NCI-H128 (cell line): Measurements from ENCODE around the gene FAM53C.
A peak's percentile ranks its signal among the peaks of the same experiment; 100 is the strongest.

Experiments
- DNase-seq: peaks from one replicate; lab custom pipeline; 2025; ENCODE audit not compliant: unreplicated experiment; lab: John Stamatoyannopoulos, UW

FAM53C gene

DNA sequence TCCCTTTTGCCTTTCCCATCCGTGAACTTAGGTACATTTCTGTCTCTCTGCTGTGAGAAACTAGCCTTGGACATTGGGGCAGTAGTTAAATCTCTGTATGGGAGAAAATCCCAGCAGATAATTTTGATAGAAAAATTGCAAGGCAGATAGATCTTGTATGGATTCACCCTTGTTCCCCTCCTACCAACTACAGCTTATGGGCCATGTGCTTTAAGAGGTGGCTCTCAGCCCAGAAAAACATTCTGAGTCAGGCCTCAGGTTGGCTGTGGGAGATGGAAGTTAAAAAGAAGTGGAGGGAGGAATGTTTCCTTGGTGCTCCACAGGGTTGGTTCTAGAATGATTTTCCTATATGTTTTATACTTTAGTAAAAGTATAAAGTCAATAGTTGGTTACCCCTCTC, 13.0 kb downstream of the FAM53C start:
- DNase-seq: no peak

DNA sequence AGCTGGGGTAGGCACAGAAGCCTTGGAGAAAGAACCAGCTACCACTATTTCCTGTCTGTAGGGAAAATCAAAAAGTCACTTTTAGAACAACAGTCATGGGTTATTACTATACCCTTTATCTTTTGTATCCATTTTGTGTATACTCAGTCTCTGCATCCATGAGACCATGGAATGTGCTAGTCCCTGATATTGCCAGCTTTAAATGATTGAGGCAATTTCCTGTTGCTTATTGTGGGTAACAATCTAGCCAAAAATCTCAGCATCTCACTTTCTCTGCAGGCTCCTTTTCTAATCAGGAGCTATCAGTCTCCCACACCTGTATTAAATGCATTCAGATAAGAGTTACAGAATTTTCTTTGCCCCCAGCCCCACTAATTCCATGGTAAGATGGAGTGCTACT, 13.5 kb downstream of the FAM53C start:
- no peak for DNase-seq

DNA sequence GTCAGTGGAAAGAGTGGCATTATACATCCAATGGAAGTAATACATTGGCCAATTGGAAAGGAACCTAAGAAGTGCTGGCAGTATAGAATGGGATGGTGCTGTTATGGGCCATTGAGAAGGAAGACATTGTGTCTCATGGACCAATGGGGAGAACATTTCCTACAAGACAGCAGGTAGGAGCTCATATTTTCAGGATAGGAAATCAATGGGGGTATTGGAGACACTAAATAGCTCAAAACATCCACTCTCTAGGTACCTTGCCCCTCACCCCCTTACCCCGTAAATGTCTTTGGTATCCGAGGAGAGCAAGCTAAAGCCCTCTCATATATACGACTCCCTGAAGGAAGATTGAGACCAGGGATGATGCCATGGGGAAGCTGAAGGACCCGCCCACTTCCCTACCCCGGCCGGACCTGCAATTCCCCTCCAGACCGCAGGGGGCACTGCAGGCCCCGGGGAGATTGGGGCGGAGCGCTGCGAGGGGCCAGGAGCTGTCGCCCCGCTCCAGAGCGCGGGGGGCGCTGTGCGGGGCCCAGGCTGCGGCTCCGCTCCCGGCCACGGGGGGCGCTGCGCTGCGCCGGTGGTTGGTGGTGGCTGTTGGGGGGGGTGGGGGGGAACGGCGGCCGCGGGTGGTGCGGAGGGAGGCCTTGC, 14.1 kb downstream of the FAM53C start, which contains the start of gene KDM3B:
Gene KDM3B (plus strand): TSS at position 615 of the 651 bp plus-strand sequence. CDS start 111 bp downstream, outside the sequence.
- peak; percentile 23 for DNase-seq

DNA sequence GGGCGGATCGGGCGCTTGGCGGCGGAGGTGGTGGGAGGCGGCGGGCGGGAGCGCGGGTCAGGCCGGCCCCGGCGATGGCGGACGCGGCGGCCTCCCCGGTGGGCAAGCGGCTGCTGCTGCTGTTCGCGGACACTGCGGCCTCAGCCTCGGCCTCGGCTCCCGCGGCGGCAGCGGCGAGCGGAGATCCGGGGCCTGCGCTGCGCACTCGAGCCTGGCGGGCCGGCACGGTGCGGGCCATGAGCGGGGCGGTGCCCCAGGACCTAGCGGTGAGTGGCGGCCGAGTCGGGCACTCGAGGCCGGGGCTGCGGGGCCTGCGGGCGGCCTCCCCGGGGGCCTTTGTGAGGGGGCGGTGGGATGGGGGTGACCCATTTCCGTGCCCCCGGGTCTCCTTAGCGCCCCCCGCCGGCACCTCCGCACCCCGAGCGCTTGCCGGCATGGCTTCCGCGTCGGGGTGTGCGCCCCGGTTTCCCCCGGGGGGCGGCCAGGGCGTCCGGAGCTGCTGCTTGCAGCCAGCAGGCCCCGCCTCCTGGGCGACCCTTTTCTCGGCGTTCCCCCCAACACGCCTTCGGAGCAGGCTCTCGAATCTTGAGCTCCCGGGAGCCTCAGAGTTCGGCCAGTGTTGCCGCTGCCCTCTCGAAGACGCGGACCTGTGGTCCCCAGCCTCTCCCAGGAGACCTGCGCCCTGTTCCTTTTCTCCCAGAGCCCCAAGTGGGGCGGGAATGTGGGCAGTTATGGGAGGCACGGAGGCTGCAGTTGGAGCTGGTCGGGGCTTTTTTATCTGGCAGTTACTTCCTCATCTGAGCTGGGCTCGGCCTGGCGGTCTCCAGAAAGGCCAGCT, 14.9 kb downstream of the FAM53C start:
- DNase-seq: no peak

DNA sequence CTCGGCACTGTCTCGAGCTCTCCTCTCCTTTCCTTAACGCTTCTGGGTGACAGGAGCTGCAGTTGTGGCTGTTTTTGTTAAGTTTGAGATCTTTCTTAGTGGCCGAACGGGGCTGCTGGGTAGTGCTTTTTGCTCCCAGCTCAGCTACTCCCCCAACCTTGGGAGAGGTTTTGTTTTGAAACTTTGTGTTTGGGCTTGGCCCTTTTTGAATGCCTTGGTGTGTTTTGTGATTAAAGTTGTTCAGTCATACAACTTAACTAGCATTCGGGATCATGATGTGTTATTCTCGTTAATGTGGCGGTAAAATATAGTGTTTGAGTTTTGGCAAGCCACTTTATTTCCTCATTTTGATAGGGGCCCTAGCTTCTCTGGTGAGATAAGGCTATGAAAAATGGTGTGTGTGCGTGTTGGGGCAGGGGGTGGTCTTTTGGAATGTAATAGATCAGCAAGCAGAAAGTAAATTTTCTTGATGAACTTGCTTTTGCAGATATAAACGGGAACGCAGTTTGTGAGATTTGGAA, 15.6 kb downstream of the FAM53C start:
- no peak for DNase-seq

DNA sequence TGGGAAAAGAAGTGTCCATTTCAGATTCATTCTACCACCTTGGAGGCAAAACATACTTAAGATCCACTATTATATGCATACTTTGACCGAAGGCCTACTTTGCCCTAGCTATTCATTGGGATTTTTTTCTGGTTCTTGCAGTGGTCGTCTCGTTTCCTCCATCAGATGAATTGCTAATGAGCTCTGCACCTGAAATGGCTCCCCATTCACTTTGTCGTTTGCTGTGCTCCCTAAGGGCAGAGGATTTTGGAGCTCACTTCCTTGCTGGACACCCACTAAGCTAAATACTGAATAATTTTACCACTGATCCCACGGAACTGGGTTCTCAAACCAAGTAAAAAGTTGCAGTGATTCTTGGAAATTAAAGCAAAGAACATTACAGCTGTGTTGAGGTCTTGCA, 16.3 kb downstream of the FAM53C start:
- DNase-seq: no peak

DNA sequence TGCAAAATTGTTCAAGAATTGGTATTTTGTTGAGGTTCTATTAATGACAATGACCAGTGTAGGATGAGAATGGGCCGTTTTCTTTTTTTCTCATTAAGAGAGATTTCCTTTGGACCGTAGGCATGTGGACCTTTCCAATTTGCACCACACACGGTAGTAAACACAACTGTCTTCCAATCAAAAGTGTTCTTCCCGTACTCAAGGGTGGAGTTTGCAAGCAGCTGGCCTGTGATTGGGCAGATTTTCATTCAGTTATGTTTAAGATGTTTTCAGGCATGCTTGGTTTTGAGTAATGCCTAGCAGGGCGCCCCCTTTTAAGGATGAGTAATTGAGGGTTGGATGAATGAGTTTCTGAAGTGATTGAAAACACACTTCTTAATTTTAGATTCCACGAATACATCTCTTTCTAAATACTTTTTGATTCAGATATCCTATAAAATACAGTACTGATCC, 16.9 kb downstream of the FAM53C start:
- DNase-seq: no peak

DNA sequence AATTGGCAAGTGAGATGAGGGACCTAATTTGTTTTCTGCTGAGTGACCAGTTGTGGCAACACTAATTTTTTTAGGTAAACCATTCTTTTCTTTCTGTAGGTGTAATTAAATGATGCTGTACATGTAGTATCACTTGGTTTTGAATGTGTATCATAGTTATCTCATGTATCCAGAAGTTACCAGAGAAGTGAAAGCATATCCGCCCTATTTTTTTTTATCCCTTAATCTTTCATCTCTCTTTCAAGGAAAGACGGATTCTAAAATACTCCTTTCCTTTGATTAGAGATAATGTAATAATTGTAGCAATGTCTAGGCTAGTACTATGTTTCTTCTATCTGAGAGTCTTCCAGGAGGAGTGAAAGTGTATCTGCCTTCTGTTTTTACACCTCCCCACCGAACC, 21.6 kb downstream of the FAM53C start:
- no peak for DNase-seq

DNA sequence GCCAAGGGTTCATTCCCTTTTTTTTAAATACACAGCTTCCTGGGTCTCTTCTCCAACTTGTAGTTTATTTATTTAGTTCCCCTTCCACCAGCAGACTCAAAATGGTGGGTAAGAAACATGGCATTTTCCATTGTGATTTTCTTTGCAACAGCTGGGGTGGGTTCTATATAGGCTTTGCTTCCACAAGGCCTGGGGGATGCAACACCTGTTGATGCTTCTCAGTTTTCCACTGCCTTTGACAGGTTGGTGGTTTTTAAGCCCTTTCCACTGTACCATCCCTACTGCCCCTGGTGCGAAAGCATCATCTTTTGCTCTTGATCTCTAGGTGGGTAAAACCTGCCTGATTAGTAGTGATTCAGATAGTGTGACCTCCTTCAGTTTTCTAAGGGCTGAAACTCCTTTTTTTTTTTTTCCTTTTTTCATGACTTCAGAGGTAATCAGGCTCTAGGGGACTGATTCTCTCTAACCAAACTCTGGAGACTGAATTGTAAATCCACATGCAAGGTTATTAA, 22.9 kb downstream of the FAM53C start:
- DNase-seq: no peak

DNA sequence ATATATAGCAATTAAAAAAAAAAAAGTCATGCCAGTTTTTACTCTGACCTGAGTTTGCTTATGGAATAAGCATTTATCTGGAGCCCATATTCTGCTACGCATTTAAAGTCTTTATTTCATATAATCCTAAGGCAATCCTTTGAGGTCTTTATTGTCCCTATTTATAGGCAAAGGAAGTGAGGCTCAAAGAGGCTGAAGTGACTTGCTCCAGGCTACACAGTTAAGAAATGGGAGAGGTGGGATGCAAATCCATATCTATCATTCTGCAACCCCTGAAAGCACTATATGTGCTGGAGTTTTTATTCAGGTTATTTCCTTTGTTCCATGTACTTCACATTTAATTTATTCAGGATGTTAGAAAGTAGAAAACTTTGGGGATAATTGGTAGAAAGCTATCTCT, 26.5 kb downstream of the FAM53C start:
- DNase-seq: no peak

DNA sequence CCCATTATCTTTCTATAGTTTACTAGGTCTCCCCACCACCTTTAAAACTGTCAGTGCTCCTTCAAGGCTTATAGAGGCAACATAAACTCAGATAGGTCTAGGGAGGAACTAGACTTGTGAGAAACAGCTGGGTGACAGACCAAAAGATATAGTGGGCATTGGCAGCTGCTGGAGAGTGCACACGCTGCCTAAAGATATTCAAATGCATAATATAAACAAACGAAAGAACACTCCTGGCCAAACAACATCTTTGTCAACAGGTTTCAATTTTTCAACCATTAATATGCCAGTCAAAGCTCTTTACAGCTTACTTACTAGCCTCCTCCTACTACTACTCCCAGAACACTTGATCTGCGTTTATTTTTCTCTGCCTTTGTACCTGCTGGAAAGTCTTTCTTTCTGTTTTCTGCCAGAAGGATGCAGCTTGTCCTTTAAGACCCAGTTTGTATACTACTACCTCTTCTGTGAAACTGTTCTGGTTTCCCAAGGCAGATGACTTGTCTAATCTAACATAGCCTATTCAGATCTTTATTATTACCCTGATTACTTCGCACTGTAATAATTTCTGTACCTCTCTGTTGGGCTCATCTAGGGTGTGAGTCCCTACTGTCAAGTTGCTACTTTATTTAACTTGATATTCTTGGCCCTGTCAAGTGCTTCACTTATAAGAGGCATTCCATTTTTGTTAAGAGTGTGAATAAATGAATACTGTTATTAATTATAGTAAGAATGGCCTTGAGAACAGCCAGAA, 28.7 kb downstream of the FAM53C start:
- no peak for DNase-seq

DNA sequence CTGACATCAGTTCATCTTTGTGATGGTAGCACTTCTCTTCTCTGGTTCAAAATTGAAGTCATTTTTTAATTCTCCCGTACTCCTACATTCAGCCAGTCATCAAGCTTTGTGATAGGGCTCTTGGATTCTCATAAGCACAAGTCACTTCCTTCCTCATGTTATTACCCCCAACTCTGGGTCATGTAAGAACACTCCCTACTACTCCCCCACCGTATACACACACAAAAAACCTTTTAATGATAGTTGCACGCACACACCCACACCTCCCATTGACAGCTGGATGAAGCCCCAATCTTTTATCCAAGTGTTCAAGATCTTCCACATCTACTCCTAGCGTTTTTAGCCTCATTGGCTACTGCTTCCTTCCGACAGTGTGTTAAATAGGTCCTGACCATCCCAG, 31.2 kb downstream of the FAM53C start:
- DNase-seq: no peak

DNA sequence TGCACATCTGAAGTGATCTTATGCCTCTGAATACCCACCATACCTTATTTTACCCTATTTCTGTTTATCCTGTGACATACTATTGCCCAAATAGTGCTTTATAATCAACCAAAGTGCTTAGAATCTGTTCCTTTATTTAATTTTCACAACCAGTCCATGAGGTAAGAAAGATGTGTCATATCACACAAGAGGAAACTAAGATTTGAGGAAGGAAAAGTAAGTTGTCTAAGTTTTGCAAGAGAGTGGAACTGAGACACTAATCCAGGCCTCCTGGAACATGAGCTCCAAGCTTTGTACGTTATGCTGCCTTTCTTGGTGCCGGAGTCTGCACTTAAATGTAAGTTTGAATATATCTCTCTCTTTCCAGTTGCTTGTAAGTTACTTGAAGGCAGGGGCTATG, 31.6 kb downstream of the FAM53C start:
- DNase-seq: no peak

DNA sequence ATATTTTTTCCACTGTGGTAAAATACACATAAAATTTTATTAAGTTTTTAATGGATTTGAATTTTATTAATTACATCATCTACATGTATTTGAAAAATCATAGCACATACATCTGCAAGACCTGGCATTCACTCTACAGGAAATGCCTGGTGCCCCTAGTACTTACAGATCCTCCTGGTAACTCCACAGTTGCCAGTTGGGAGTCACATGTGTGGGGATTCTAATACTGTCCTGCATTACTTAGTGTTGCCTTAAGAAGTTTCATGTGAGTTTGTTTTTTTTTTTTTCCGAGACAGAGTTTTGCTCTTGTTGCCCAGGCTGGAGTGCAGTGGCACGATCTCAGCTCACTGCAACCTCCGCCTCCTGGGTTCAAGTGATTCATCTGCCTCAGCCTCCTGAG, 32.5 kb downstream of the FAM53C start:
- no peak for DNase-seq

DNA sequence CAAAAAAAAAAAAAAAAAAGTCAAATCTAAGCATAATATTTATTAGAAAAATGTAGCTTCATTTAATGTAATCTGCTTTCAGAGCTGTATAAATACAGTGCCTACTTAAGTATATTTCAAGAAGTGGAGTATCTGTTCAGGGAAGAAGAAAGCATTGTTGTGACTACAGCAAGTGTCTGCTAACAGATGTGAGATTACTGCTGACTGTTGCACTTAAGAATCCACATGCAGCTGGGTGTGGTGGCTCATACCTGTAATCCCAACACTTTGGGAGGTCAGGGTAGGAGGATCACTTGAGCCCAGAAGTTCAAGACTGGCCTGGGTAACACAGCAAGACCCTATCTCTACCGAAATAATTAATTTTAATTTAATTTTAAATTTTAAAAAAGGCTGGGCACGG, 33.4 kb downstream of the FAM53C start:
- DNase-seq: no peak

DNA sequence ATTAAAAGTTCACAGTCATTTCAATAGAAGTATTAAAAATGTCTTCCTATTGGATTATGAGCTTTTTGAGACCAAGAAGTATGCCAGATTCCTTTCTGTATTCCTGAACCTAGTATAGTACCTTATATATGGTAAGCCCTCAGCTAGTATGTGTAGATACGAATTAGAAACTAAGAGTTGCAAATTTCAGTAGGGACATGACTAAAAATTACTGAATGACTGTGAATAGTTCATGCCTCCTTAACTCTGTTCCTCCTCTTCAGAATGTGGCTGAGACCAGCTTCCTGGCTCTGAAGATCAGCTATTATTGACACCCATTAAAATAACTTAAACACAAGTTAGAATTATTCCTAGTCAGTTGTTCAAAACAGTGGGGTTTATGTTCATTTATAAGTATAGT, 34.2 kb downstream of the FAM53C start:
- DNase-seq: no peak

DNA sequence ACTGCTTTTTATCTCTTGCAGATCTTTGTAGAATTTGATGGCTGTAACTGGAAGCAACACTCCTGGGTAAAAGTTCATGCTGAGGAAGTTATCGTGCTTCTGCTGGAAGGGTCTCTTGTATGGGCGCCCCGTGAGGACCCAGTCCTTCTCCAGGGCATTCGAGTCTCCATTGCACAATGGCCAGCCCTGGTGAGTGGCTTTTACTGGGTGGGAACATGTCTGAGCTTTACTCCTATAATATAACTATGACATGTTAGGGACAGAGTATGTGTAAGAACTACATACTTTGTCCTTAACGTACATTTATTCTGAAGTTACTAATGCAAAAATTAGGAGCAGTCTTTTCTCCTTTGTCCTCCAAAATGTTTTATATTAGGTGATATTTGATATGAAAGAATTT, 34.6 kb downstream of the FAM53C start:
- DNase-seq: no peak

DNA sequence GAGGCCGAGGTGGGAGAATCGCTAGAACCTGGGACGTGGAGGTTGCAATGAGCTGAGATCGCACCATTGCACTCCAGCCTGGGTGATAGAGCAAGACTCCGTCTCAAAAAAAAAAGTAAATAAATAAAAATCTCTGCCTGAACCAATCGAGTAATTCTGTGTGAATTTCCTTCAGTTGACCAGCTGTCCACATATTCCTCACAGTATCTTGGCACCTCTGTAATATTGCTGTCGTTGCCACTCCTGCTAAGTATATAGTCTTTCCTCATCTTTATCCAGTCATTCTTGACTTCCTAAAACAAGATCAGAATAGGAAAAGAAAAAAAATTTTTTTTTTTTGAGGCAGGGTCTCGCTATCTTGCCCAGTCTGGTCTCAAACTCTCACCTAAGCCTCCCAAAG, 44.3 kb downstream of the FAM53C start:
- DNase-seq: no peak

DNA sequence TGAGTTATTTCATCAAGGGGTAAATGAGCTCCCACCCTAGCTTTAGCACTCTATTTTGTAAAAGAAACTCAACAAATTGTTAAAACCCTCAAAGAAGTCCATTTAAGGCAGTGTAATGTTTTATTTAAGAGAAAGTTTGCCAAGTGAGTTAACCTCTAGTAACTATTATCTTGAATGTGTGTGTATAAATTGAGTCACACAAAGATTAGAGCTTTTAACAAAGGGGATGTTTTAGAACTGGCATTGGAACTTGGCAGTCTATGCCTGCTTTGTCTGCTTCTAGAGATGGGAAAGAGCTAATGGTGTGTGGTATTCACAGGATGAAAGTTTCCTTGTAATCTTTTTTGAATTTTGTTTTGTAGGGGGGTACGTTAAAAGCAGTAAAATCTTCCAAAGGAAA, 47.6 kb downstream of the FAM53C start:
- DNase-seq: no peak

DNA sequence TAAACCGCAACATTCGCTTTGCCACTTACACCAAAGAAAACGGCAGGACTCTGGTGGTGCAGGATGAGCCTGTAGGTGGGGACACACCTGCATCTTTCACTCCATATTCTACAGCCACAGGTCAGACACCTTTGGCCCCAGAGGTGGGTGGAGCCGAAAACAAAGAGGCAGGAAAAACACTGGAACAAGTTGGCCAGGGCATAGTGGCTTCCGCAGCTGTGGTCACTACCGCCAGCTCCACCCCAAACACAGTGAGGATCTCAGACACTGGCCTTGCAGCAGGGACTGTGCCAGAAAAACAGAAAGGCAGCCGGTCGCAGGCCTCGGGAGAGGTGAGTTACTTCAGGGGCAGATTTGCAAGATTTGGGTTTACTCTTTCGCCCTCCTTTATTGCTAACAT, 48.2 kb downstream of the FAM53C start:
- DNase-seq: no peak

DNA sequence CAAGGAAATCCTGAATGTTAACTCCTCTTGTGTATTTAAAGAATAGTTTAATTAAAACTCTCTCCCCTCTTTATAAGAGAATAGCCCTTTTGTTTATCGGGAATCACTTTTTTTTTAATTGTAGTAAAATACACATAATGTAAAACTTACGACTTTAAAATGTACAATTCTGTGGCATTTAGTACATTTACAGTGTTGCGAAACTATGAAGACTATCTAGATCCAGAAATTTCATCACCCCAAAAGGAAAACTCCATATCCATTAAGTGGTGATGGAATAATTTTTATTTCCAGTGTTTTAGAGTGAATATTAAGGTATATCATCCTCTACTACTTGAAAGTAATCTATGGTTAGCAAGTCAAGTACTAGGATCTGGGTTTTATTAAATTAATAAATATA, 51.3 kb downstream of the FAM53C start:
- no peak for DNase-seq
